ENCODE data around the gene FIS1.

FIS1 gene

DNA sequence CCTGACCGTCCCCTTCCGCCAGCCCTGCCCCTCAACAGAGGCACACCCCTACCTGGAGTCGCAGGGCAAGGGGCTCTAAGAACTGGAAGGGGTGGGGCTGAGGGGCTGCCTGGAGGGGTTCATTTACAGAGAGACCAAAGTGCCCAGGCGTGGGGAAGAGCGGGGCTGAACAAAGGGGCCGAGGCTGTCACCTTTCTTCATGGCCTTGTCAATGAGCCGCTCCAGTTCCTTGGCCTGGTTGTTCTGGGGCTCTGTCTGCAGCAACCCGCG, 5.0 kb downstream of the FIS1 start:
- Histone ChIP-seq H3K4me3 (ENCODE audit: low read depth in 1 of 2, low read length in 1 of 2) (no peak overlapping the region), H3K27me3 (peaks cover 29% of the 10 kb centered on the region), H3K27ac (no peak overlapping the region), H3K36me3 (peaks cover 54% of the 10 kb centered on the region), H3K4me1 (ENCODE audit: control insufficient read depth in 1 of 2, insufficient read depth in 1 of 2, low read depth in 1 of 2, low read length in 1 of 2) (peaks cover 35 to 41% of the 10 kb centered on the region in 2 experiments), H3K9me3 (no peaks in the 10 kb centered on the region)
- no peak for TF ChIP-seq CTCF (IDR thresholded peaks at IDR 0.05)

- Histone ChIP-seq H3K27ac (no peak overlapping the region), H3K27me3 (peaks cover 29% of the 10 kb centered on the region), H3K4me1 (ENCODE audit: control insufficient read depth in 1 of 2, insufficient read depth in 1 of 2, low read depth in 1 of 2, low read length in 1 of 2) (peaks cover 35 to 39% of the 10 kb centered on the region in 2 experiments), H3K4me3 (ENCODE audit: low read depth in 1 of 2, low read length in 1 of 2) (no peak overlapping the region), H3K36me3 (peaks cover 57% of the 10 kb centered on the region), H3K9me3 (no peaks in the 10 kb centered on the region)
- no peak for TF ChIP-seq CTCF (IDR thresholded peaks at IDR 0.05)
Observed at GRCh38 chr7:101239191-101239950, 5.5 kb downstream of the FIS1 start.

DNA sequence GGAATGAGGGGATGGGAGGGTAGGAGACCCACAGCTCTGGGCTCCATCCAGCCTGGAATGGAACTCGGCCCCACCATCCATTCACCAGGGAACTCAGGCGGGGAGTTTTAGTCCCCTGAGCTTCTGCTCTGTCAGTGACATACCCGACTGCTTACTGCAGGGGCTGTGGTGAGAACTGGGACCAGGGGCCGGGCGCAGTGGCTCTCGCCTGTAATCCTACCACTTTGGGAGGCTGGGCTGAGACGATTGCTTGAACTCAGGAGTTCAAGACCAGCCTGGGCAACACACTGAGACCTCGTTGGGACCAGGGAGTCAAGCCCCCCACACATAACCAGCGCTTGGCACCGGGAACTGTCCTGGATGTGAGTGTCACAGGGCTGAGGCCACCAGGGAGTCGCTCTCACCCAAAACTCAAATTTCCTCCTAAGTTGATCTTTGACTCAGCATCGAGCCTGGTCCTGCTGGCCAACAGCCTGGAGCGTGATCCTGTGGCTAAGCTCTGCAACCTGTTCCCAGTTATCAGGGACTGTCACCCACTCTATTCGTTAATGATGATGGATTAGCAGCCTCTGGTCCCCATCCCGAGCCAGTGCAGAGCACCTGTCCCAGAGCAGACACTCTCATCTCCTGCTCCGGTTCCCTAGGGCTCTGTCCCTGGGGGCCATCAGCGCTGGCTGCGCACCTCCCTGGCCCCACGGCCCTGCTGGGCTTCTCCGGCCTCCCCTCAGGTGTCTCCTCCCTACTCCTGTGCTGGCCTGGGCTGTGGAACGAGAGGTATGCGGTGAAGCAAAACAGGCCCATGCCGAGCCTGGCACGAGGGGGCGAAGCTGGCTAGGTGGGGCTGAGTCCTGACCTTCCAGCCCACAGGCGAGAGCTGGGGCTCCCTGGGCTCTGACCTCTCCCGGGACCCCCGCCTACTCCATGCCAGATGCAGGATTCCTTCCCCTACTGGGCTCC, 6.4 kb downstream of the FIS1 start:
- Histone ChIP-seq H3K36me3 (peaks cover 63% of the 10 kb centered on the region), H3K4me3 (ENCODE audit: low read depth in 1 of 2, low read length in 1 of 2) (no peak overlapping the region), H3K9me3 (no peaks in the 10 kb centered on the region), H3K27ac (no peak overlapping the region), H3K27me3 (peaks cover 29% of the 10 kb centered on the region), H3K4me1 (ENCODE audit: control insufficient read depth in 1 of 2, insufficient read depth in 1 of 2, low read depth in 1 of 2, low read length in 1 of 2) (peaks cover 28 to 30% of the 10 kb centered on the region in 2 experiments)
- no peak for TF ChIP-seq CTCF (IDR thresholded peaks at IDR 0.05)

GRCh38 chr7:101237206-101238067, 7.4 kb downstream of the FIS1 start, which contains the start of gene CLDN15:
TSS of gene CLDN15 (minus strand) at chr7:101237802. CDS start at chr7:101237581, 221 bp downstream.
- Histone ChIP-seq H3K4me1 (ENCODE audit: control insufficient read depth in 1 of 2, insufficient read depth in 1 of 2, low read depth in 1 of 2, low read length in 1 of 2) (peaks cover 26 to 29% of the 10 kb centered on the region in 2 experiments), H3K27me3 (peaks cover 29% of the 10 kb centered on the region), H3K4me3 (ENCODE audit: low read depth in 1 of 2, low read length in 1 of 2) (no peak within 1 kb of the TSS), H3K36me3 (peaks cover 71% of the 10 kb centered on the region), H3K27ac (no peak within 1 kb of the TSS), H3K9me3 (no peaks in the 10 kb centered on the region)
- TF ChIP-seq CTCF (IDR thresholded peaks at IDR 0.05) = no peak

- TF ChIP-seq CTCF (IDR thresholded peaks at IDR 0.05) = no peak
- peaks cover 19 to 21% of the 10 kb centered on the region in 2 experiments for H3K4me1 ChIP-seq (ENCODE audit: control insufficient read depth in 1 of 2, insufficient read depth in 1 of 2, low read depth in 1 of 2, low read length in 1 of 2)
- H3K9me3 ChIP-seq = no peaks in the 10 kb centered on the region
- peaks cover 81% of the 10 kb centered on the region for H3K36me3 ChIP-seq
- H3K27ac ChIP-seq = no peak overlapping the region
- no peak overlapping the region for H3K4me3 ChIP-seq (ENCODE audit: low read depth in 1 of 2, low read length in 1 of 2)
- peaks cover 29% of the 10 kb centered on the region for H3K27me3 ChIP-seq
Observed at GRCh38 chr7:101236292-101236835, 8.5 kb downstream of the FIS1 start.
